GM12872 (cell line): Measurements from ENCODE around the gene TET3.
A peak's percentile ranks its signal among the peaks of the same experiment; 100 is the strongest.

Experiments used
- TF ChIP-seq, protein P1 (sequence below): IDR thresholded peaks from 3 replicates; pipeline ENCODE4 v1.5.1; 2011; ENCODE audit warnings: low read depth, mild to moderate bottlenecking, low read length, moderate library complexity; ENCODE audit not compliant: insufficient read depth

Gene TET3

DNA sequence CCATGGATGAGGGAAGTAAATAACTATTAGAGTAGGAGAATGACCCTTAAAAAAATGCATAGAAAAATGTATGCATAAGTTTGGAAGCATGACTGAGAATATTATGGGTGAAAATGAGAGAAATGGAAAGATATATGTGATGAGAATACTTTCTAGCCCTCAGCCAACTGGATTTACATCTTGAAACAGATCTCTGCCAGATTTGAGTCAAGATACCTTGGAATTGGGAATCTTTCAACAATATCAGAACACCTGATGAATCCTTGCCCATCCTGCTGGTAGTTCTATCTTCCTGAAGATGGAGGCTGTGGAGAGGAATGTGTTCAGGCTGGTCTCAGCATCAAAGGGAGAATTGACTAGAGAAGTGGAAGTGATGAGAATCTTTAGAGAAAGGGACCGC lies 5.8 kb downstream of the TET3 start:
- TF ChIP-seq, protein P1, sequence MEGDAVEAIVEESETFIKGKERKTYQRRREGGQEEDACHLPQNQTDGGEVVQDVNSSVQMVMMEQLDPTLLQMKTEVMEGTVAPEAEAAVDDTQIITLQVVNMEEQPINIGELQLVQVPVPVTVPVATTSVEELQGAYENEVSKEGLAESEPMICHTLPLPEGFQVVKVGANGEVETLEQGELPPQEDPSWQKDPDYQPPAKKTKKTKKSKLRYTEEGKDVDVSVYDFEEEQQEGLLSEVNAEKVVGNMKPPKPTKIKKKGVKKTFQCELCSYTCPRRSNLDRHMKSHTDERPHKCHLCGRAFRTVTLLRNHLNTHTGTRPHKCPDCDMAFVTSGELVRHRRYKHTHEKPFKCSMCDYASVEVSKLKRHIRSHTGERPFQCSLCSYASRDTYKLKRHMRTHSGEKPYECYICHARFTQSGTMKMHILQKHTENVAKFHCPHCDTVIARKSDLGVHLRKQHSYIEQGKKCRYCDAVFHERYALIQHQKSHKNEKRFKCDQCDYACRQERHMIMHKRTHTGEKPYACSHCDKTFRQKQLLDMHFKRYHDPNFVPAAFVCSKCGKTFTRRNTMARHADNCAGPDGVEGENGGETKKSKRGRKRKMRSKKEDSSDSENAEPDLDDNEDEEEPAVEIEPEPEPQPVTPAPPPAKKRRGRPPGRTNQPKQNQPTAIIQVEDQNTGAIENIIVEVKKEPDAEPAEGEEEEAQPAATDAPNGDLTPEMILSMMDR, result no peak

- TF ChIP-seq, protein P1, result no peak
Observed at GRCh38 chr2:73992036-73992435, 7.3 kb downstream of the TET3 start.

GRCh38 chr2:73993376-73993775 lies 8.7 kb downstream of the TET3 start:
- TF ChIP-seq, protein P1, result no peak

GRCh38 chr2:73993778-73994177 lies 9.1 kb downstream of the TET3 start:
- TF ChIP-seq, protein P1, result no peak

GRCh38 chr2:73994178-73994831 lies 9.6 kb downstream of the TET3 start:
- TF ChIP-seq, protein P1, result no peak

GRCh38 chr2:73995810-73996209 lies 11.1 kb downstream of the TET3 start:
- TF ChIP-seq, protein P1, result peak; percentile 35; the same call in 2 of the 3 replicates

DNA sequence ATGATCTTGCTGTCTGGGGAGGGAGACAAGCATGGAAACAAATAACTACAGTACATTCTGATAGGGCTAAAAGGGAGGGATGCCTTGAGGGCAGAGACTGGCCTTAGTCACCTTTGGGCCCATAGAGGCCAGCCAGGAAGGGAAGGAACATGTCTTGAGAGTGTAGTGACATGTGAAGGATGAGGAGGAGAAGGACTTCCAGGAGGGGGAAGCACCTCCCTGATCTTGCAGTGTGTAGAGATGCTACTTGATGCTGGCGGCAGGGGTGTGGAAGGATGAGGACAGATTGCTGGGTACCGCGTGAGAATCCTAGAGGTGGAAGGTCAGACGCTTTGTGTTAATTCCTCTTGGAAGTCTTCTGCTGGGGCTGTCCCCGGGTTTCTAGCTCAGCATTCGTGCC lies 13.1 kb downstream of the TET3 start:
- TF ChIP-seq, protein P1, result no peak
